HG02970 (cell line): ENCODE results near the gene GYS1.
A peak's percentile ranks its signal among the peaks of the same experiment; 100 is the strongest.
"Not testable (repeated sequence)": the region's sequence is repeated elsewhere in the genome, so short reads cannot be mapped to it uniquely, and the experiment has no call there.

ENCODE experiments used
- ATAC-seq: cut with Tn5 transposase; IDR thresholded peaks from one replicate; pipeline ENCODE4 v1.9.1; 2021; ENCODE audit warnings: mild to moderate bottlenecking, moderate library complexity, moderate number of reproducible peaks; ENCODE audit not compliant: unreplicated experiment, low FRiP score

The GYS1 gene

DNA sequence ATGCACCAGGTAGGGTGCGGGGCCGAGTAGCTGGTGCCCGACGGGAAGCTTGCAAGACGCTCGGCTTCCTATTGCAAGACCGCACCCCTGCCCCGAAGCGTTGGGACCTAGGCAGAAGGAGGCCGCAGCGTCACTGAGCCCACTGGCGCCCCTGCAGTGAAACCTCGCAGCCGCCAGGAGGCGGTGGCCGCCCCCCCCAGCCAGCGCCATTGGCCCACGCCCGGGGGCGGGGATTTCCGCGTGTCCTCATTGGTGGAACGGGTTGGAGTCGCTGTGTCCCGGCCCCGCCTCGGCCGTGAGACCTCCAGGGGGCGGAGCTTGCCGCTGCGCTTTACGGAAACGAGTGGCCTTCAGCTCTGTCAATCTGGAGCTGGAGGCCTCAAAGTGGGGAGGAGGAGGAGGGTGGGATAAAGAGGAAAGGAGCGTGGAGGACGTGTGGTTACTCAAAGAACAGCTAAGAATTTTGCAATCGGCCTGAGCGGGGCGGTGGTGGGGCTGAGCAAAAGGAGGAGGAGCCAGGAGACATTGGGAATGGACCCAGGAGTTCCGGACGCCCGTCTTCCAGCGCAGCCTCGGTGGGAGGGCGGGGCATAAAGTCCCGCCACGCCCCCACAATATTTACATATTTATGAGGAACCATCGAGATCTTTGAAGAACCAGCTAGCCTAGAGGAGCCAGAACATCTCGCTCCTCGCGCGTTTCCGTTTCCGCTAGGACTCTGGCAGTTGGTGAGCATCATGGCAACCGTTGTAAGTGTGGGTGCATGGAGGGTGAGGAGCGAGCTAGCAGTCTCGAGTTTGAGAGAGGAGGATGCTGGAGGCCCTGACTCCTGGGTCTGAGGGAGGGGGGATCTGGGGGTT, at the start of gene GYS1, which contains the start of gene RUVBL2:
Gene GYS1, minus strand, starts transcription at position 135 of the 860 bp plus-strand sequence. CDS start 197 bp downstream, outside the sequence.
Gene RUVBL2, plus strand, starts transcription at position 713 of the 860 bp plus-strand sequence. Its CDS starts 25 bp downstream, at position 738.
- peak; percentile 90 for ATAC-seq

DNA sequence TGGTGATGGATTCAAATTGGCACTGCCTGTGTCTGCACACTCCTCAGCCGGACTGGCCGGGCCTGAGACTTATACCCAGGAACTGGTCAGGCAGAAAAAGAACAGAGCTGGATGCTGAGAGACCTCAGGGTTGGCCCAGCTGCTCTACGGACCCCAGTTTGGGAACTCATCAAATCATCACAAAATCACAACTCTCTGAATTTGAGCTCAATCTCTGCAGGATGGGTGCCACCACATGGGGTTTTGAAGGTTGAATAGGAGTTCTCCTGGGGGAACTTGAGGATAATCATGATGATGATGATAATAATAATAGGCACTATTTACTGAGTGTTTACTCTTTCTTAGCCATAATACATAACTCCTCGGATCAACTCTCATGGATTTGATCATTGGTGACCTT, 49.6 kb upstream of the GYS1 start:
- not testable (repeated sequence) for ATAC-seq

DNA sequence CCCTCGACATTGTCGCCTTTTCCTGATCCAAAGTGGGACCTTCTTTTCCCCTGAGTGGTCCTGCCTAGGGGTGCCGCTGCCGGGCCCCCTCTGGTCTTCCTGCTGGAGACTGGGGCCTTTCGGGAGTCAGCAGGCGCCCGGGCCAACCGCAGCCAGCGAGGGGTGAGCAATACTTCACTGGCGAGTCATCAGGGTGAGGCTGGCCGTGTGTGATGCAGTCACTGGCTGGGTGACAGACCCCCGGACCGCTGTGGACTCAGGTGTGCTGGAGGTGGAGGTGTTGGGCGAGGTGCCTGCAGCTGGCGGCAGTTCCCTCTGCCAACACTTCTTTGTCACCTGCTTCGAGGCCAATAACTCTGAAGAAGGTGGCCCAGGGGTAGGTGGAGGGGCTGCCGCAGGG, 49.1 kb upstream of the GYS1 start:
- no peak for ATAC-seq

DNA sequence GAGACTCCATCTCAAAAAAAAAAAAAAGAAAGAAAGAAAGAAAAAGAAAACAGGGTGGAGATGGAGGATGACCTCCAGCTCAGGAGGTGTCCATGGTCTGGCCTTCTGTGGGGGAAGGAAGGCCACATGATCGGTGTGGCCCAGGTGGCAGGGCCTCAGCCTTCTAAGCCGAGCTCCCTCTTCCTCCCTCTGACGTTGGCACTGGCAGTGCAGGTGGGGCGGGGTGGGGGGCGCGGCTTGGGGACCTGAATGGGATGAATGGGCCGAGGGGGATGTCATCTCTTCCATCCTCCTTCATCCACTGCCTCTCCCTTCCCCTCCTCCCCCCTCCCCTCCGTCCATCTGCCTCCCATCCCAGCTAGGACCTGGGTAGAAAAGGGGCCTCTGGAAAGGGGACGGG, 46.6 kb upstream of the GYS1 start:
- not testable (repeated sequence) for ATAC-seq

DNA sequence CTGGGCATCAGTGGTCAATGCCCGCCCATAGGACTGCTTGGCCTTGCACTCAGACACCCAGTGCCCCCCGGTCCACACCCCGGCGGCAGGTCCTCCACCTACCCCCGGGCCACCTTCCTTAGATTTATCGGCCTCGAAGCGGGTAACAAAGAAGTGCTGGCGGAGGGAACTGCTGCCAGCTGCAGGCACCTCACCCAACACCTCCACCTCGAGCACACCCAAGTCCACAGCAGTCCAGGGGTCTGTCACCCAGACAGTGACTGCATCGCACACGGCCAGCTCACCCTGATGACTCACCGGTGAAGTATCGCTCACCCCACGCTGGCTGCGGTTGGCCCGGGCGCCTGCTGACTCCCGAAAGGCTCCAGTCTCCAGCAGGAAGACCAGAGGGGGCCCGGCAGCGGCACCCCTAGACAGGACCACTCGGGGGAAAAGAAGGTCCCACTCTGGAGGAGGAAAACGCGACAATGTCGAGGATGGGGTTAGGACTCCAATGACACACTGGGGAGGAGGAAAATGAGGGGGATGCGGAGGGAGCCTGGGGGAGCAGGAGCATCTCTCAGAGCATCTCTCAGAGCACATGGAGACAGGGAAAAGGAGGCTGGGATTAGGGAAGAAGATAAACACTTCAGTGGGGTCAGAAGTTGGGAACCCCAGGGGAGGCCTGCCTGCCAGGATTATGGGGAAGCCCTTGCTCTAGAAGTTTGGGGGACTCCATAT, 45.6 kb upstream of the GYS1 start:
- ATAC-seq: not testable (repeated sequence)

DNA sequence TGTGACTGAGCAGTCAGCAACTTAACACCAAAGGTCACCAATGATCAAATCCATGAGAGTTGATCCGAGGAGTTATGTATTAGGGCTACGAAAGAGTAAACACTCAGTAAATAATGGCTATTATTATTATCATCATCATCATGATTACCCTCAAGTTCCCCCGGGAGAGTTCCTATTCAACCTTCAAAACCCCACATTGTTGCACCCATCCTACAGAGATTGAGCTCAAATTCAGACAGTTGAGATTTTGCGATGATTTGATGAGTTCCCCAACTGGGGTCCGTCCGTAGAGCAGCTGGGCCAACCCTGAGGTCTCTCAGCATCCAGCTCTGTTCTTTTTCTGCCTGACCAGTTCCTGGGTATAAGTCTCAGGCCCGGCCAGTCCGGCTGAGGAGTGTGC, 45.0 kb upstream of the GYS1 start:
- ATAC-seq: not testable (repeated sequence)

DNA sequence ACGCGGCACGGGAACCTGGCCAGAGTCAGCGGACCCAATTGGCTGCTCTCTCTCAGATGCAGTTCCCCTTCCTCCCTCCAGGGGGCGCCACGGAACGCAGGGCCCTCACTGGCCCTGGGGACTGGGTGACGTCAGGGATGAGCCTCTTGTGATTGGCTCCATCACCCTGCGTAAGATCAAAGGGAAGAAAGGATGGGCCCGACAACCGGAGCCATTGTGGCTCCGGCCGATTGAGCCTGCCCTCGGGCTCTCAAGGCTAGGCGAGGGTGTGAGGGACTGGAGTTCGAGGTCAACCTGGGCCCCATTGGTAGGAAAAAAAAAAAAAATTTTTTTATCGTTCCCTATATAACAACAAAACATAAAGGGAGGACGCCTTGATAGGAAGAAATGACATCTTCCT, 43.7 kb upstream of the GYS1 start, which contains the start of gene CGB1:
Gene CGB1, minus strand, starts transcription at position 81 of the 400 bp plus-strand sequence. CDS start 184 bp downstream, outside the sequence.
- ATAC-seq: not testable (repeated sequence)

DNA sequence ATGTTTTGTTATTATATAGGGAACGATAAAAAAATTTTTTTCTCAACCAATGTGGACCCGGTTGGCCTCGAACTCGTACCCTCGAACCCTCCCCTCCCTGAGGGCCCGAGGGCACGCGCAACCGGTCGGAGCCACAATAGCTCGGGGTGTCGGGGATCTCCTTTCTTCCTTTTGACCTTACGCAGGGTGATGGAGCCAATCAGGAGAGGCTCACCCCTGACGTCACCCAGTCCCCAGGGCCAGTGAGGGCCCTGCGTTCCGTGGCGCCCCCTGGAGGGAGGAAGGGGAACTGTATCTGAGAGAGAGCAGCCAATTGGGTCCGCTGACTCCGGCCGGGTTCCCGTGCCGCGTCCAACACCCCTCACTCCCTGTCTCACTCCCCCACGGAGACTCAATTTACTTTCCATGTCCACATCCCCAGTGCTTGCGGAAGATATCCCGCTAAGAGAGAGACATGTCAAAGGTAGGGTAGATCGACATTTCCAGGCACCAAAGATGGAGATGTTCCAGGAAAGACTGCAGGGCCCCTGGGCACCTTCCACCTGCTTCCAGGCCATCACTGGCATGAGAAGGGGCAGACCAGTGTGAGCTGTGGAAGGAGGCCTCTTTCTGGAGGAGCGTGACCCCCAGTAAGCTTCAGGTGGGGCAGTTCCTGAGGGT, 38.7 kb upstream of the GYS1 start, which contains the start of gene CGB2:
Gene CGB2, plus strand, starts transcription at position 249 of the 660 bp plus-strand sequence. Its CDS starts 206 bp downstream, at position 455.
- not testable (repeated sequence) for ATAC-seq

DNA sequence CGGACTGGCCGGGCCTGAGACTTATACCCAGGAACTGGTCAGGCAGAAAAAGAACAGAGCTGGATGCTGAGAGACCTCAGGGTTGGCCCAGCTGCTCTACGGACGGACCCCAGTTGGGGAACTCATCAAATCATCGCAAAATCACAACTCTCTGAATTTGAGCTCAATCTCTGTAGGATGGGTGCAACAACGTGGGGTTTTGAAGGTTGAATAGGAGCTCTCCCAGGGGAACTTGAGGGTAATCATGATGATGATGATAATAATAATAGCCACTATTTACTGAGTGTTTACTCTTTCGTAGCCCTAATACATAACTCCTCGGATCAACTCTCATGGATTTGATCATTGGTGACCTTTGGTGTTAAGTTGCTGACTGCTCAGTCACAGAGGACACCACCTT, 37.2 kb upstream of the GYS1 start:
- not testable (repeated sequence) for ATAC-seq

DNA sequence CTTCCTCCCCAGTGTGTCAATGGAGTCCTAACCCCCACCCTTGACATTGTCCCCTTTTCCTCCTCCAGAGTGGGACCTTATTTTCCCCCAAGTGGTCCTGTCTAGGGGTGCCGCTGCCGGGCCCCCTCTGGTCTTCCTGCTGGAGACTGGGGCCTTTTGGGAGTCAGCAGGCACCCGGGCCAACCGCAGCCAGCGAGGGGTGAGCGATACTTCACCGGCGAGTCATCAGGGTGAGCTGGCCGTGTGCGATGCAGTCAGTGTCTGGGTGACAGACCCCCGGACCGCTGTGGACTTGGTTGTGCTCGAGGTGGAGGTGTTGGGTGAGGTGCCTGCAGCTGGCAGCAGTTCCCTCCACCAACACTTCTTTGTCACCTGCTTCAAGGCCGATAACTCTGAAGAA, 36.6 kb upstream of the GYS1 start:
- not testable (repeated sequence) for ATAC-seq

DNA sequence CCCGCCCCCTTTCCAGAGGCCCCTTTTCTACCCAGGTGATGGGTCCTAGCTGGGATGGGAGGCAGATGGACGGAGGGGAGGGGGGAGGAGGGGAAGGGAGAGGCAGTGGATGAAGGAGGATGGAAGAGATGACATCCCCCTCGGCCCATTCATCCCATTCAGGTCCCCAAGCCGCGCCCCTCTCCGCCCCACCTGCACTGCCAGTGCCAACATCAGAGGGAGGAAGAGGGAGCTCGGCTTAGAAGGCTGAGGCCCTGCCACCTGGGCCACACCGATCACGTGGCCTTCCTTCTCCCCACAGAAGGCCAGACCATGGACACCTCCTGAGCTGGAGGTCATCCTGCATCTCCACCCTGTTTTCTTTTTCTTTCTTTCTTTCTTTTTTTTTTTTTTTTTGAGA, 35.6 kb upstream of the GYS1 start:
- ATAC-seq: not testable (repeated sequence)

DNA sequence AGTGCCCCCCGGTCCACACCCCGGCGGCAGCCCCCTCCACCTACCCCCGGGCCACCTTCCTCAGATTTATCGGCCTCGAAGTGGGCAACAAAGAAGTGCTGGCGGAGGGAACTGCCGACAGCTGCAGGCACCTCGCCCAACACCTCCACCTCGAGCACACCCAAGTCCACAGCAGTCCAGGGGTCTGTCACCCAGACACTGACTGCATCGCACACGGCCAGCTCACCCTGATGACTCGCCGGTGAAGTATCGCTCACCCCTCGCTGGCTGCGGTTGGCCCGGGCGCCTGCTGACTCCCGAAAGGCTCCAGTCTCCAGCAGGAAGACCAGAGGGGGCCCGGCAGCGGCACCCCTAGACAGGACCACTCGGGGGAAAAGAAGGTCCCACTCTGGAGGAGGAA, 32.5 kb upstream of the GYS1 start:
- not testable (repeated sequence) for ATAC-seq

DNA sequence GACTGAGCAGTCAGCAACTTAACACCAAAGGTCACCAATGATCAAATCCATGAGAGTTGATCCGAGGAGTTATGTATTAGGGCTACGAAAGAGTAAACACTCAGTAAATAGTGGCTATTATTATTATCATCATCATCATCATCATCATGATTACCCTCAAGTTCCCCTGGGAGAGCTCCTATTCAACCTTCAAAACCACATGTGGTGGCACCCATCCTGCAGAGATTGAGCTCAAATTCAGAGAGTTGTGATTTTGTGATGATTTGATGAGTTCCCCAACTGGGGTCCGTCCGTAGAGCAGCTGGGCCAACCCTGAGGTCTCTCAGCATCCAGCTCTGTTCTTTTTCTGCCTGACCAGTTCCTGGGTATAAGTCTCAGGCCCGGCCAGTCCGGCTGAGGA, 32.0 kb upstream of the GYS1 start:
- ATAC-seq: not testable (repeated sequence)

DNA sequence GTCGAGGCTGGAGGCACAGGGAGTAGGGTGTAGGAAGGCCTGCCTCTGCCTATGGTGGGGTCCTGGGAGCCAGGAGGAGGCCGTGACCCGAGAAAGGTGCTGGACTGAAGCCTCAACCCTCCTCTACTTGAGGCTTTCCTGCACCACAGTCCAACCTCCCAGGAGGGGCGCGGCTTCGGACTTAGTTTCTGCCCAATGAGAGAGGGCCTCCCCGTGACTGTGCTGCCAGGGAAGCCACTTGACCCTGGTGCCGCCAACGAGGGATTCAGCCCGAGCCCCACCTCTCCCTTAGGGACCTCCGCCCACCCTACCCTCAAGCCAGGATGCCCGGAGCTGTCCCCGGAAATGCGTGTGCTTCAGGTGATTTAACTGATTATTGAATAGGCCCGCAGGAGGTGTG, 31.1 kb upstream of the GYS1 start, which contains the start of gene CGB3:
Gene CGB3, minus strand, starts transcription at position 101 of the 400 bp plus-strand sequence. CDS start 362 bp downstream, outside the sequence.
- ATAC-seq: not testable (repeated sequence)

DNA sequence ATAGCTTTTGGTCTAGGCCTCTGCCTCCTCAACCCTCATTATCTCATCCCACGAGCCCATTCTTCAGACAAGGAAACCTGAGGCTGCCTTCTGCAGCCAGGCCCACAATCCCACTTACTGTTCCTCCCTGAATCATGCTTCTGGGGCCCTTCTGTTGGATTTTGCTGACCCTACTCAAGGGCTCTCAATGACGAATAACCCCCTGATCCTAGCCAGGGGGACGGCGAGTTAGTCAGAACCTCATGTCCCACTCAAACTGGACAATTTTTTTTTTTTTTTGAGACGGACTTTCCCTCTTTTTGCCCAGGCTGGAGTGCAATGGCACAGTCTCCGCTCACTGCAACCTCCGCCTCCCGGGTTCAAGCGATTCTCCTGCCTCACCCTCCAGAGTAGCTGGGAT, 29.0 kb upstream of the GYS1 start:
- ATAC-seq: no peak

DNA sequence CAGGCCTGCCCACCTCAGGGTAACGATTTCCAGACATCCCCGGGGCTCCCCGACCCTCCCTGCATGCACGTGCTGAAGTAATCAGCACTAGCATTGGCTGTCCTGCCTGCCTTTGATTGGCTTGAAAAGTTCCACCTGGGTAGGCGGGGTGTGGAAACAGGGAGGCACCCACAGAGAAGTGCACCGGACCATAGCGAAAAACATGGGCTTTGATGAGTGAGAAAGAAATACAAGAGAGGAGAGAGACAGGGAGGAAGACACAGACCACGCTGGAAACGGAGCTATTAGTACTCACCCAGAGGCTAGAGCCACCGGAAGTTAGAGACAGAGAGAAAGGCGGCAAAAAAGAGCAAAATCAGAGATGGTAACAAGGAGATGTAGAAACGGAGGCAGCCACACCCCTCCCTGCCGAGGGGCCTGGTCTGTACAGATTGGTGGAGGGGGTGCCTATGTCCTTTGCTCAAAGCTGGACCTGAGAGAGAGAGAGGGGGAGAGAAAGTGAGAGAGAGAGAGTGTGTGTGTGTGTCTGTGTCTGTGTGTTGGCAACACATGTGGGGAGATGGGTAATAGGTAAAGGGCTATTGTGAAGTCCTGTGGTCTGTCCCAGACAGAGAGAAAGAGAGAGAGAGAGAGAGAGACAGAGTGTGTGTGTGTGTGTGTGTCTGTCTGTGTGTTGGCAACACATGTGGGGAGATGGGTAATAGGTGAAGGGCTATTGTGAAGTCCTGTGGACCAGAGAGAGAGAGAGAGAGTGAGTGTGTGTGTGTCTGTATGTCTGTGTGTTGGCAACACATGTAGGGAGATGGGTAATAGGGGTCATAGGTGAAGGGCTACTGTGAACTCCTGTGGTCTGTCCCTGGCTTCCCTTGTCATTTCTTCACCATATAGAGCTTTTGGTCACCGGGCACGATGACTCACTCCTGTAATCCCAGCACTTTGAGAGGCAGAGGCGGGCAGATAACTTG, 28.1 kb upstream of the GYS1 start:
- ATAC-seq: no peak

DNA sequence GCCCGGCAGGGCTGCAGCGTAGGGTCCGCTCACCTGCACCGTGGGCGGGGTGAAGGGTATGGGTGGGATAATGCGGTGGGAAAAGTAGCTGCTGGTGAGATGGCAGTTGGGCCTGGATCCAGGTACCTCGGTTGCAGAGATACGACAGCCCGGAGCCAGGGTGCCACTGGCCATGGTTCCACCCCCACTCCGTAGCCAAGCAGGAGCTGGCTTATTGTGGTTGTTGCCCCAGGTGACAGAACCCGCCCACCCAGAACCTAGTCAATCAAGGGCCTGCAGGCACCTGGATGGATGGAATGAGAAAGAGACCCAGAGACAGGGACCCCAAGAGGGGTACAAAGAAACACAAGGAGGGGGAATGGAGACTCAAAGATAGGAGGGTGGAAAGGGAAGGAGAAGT, 27.2 kb upstream of the GYS1 start:
- ATAC-seq: no peak

DNA sequence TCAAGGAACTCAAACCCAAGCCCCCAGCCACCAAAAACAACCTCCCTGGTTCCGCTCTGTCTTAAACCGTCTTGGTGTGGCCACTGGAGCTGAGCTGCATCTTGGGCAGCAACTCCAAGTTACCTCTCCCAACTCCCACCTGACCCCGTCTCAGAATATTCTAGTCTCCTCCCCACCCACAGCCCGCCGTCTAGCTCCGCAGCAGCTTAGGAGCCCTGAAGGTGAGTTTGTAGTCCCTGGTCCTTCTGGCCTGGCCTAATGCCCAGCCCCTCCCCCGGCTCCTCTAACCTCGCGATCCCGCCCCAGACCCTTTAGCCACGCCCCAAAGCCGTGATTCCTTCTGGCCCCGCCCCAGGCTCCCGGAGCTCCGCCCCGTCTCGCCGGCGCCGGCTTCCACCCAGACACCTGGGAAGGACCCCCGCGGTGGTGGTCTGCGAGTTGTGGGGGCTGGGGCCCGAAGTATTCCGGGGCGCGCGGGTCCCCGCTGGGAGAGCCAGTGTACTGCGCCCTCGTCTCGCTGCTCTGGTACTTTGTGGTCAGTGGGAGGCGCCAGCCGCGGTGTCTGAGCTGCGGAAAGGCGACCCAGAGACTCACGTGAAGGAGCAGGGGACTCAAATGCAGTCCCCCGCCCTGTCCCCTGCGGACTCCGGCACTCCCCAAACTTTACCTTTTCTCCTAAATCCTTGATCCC, 26.3 kb upstream of the GYS1 start:
- no peak for ATAC-seq
